NCI-H187 treated with DMSO at 0.1 percent for 48 hours (cell line): ENCODE data around the gene ENTPD8.
"Not testable (repeated sequence)": the region's sequence is repeated elsewhere in the genome, so short reads cannot be mapped to it uniquely, and the experiment has no call there.

Experiments
- DNase-seq: peaks from one replicate; lab custom pipeline; 2025; lab: John Stamatoyannopoulos, UW

The ENTPD8 gene

GRCh38 chr9:137411645-137412380 is 29.3 kb downstream of the ENTPD8 start:
- no peak for DNase-seq

- DNase-seq: no peak
Measured at GRCh38 chr9:137411260-137411644, 29.9 kb downstream of the ENTPD8 start.

- no peak for DNase-seq
Measured at GRCh38 chr9:137410891-137411249, 30.3 kb downstream of the ENTPD8 start.

GRCh38 chr9:137410236-137410890 is 30.8 kb downstream of the ENTPD8 start:
- DNase-seq: not testable (repeated sequence)

- DNase-seq: no peak
Measured at GRCh38 chr9:137409515-137409914, 31.6 kb downstream of the ENTPD8 start.

GRCh38 chr9:137408651-137409405 is 32.3 kb downstream of the ENTPD8 start:
- DNase-seq: no peak

- no peak for DNase-seq
Measured at GRCh38 chr9:137407590-137408300, 33.4 kb downstream of the ENTPD8 start.

GRCh38 chr9:137406876-137407589 is 34.1 kb downstream of the ENTPD8 start:
- DNase-seq: no peak

GRCh38 chr9:137406085-137406760 is 34.9 kb downstream of the ENTPD8 start:
- DNase-seq: no peak

GRCh38 chr9:137405677-137406081 is 35.5 kb downstream of the ENTPD8 start:
- no peak for DNase-seq

GRCh38 chr9:137404961-137405567 is 36.1 kb downstream of the ENTPD8 start:
- DNase-seq: no peak

- no peak for DNase-seq
Measured at GRCh38 chr9:137403269-137403668, 37.9 kb downstream of the ENTPD8 start.

- DNase-seq: no peak
Measured at GRCh38 chr9:137402746-137403145, 38.4 kb downstream of the ENTPD8 start.

- no peak for DNase-seq
Measured at GRCh38 chr9:137398561-137399468, 42.3 kb downstream of the ENTPD8 start.

- no peak for DNase-seq
Measured at GRCh38 chr9:137397675-137398423, 43.3 kb downstream of the ENTPD8 start.

GRCh38 chr9:137396634-137397367 is 44.4 kb downstream of the ENTPD8 start:
- DNase-seq: no peak

- DNase-seq: no peak
Measured at GRCh38 chr9:137396227-137396626, 44.9 kb downstream of the ENTPD8 start.

- DNase-seq: no peak
Measured at GRCh38 chr9:137395666-137396010, 45.5 kb downstream of the ENTPD8 start.
